ENCODE data around the gene RIT1.

DNA sequence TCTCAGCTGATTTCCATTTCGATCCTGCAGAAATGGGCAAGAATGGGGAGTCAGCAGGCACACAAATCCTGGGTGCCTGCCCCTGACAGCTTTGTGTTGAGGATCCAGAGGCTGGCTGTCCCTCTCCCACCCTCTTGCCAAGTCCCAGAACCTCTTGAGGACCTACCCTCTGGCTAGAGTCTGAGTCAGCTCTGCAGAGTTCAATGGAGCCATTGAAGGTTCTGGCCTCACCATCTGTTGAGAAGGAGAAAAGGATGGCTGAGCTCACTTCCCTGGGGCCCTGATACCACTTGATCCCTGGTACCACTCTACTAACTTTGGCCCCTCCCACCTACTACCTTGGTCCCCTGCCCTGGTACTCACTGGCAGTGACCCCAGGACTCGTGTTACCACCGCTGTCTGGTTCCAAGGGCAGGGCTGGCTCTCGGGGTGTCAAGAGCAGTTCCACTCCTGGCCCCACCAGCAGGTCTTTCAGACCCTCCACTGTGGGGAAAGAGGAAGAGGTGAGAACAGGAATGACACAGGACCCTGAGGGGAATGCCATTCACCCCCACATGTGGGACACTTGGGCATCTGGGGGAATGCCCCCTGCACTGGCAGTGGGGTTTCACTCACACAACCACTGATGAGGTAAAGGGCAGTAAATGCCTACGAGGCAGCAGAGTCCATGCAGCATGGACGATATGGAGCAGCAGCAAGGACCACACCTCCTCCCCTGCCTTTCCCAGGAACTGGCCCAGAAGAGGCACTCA, 40.8 kb upstream of the RIT1 start:
- no peak for TF ChIP-seq YY1 (IDR thresholded peaks at IDR 0.05; ENCODE audit: insufficient read depth, insufficient read length)
- TF ChIP-seq SUZ12 (IDR thresholded peaks at IDR 0.05; ENCODE audit: extremely low read depth, insufficient read depth, insufficient read length): no peak

Measured in NT2/D1 (cell line).